NCI-H2107 treated with DMSO at 0.1 percent for 48 hours (cell line): ENCODE data around the gene CCDC116.

ENCODE experiments used
- DNase-seq: peaks from one replicate; lab custom pipeline; 2025; ENCODE audit not compliant: unreplicated experiment; lab: John Stamatoyannopoulos, UW

CCDC116 gene

GRCh38 chr22:21680830-21681565 lies 48.4 kb downstream of the CCDC116 start:
- DNase-seq, result no peak

GRCh38 chr22:21681566-21682370 lies 49.2 kb downstream of the CCDC116 start:
- no peak for DNase-seq

GRCh38 chr22:21682385-21683175 lies 50.0 kb downstream of the CCDC116 start:
- DNase-seq, result no peak

DNA sequence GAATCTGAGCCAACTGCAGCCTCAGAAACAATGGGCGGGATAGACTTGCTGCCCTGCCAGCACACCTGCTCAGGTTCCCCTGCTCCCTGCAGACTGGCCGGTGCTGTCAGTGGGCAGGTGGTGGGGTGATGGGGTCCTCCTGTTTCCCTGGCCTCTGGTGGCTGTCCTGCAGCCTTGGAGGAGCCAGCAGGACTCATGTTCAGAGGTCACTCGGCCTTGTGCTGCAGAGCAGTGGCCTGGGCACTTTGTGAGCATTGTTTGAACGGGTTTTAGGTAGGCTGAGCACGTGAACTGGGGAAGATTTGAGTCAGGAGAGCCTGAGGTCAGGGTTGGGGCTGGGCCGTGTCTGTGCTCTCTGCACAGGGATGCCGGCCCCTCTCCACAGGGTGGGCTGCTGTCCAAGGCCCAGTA lies 50.8 kb downstream of the CCDC116 start:
- no peak for DNase-seq

DNA sequence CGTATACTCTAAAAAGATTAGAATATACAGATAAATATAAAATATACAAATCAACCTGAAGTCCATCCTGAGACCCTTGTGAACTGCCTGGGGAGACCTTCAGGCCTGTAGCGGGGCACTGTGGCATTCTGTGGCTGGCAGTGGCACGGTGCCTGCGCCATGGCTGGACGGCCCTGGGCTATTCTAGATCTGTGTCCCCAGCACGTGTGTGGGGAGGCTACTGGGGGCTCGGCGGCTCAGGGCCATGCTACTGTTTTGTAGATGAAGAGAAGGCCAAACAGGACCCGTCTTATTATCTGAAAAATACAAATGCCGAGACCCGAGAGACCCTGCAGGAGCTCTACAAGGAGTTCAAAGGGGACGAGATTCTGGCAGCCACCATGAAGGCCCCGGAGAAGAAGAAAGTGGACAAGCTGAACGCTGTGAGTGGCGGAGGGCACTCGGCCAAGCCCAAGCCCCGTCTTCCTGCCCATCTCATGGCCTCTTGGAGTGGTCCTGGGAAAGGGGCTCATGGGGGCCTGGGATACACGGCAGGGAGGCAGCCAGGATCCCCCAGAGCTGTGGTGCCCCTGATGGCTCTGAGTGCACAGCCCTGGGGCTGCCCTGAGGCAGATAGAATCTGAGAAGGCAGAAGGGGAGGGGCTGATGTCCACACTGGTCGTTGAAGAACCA lies 52.1 kb downstream of the CCDC116 start:
- DNase-seq, result no peak

- no peak for DNase-seq
Measured at GRCh38 chr22:21685164-21685513, 52.6 kb downstream of the CCDC116 start.

- no peak for DNase-seq
Measured at GRCh38 chr22:21686193-21686608, 53.6 kb downstream of the CCDC116 start.
